GM21576 (cell line): Measurements from ENCODE around the gene UCK2.

Experiments used
- ATAC-seq: cut with Tn5 transposase; IDR thresholded peaks from one replicate; pipeline ENCODE4 v1.9.1; 2021; ENCODE audit warnings: mild to moderate bottlenecking, moderate library complexity; ENCODE audit not compliant: unreplicated experiment

The UCK2 gene

GRCh38 chr1:165833358-165833757 is 5.9 kb downstream of the UCK2 start:
- no peak for ATAC-seq

- ATAC-seq = no peak
These were observed 6.8 kb downstream of the UCK2 start for GRCh38 chr1:165834229-165834628.

GRCh38 chr1:165834881-165835280 is 7.5 kb downstream of the UCK2 start:
- no peak for ATAC-seq

- no peak for ATAC-seq
These were observed 9.5 kb downstream of the UCK2 start for GRCh38 chr1:165836664-165837482.

- ATAC-seq = no peak
These were observed 10.5 kb downstream of the UCK2 start for GRCh38 chr1:165837838-165838364.

- ATAC-seq = no peak
These were observed 13.0 kb downstream of the UCK2 start for GRCh38 chr1:165840423-165840822.

- no peak for ATAC-seq
These were observed 14.2 kb downstream of the UCK2 start for GRCh38 chr1:165841582-165842017.

GRCh38 chr1:165842023-165842670 is 14.7 kb downstream of the UCK2 start:
- ATAC-seq = no peak

- ATAC-seq = peak; percentile 59
These were observed 15.3 kb downstream of the UCK2 start for GRCh38 chr1:165842671-165843129.

GRCh38 chr1:165843304-165843703 is 15.9 kb downstream of the UCK2 start:
- no peak for ATAC-seq

- ATAC-seq = no peak
These were observed 16.8 kb downstream of the UCK2 start for GRCh38 chr1:165844114-165844798.

GRCh38 chr1:165844933-165845332 is 17.5 kb downstream of the UCK2 start:
- ATAC-seq = no peak

- ATAC-seq = no peak
These were observed 18.2 kb downstream of the UCK2 start for GRCh38 chr1:165845569-165845968.

- ATAC-seq = peak; percentile 49
These were observed 18.8 kb downstream of the UCK2 start for GRCh38 chr1:165845992-165846748.

- ATAC-seq = no peak
These were observed 20.1 kb downstream of the UCK2 start for GRCh38 chr1:165847486-165847885.

- no peak for ATAC-seq
These were observed 22.1 kb downstream of the UCK2 start for GRCh38 chr1:165849353-165850133.

GRCh38 chr1:165851034-165851658 is 23.7 kb downstream of the UCK2 start:
- peak; percentile 79 for ATAC-seq

- no peak for ATAC-seq
These were observed 25.5 kb downstream of the UCK2 start for GRCh38 chr1:165852871-165853270.

GRCh38 chr1:165853528-165854075 is 26.2 kb downstream of the UCK2 start:
- no peak for ATAC-seq
